Putamen (tissue), 1 donor: ENCODE data around the gene EDAR.

Experiments
- DNase-seq: peaks from one replicate; pipeline ENCODE4 v3.0.0-alpha.2; 2016; ENCODE audit warnings: low spot score

The EDAR gene

DNA sequence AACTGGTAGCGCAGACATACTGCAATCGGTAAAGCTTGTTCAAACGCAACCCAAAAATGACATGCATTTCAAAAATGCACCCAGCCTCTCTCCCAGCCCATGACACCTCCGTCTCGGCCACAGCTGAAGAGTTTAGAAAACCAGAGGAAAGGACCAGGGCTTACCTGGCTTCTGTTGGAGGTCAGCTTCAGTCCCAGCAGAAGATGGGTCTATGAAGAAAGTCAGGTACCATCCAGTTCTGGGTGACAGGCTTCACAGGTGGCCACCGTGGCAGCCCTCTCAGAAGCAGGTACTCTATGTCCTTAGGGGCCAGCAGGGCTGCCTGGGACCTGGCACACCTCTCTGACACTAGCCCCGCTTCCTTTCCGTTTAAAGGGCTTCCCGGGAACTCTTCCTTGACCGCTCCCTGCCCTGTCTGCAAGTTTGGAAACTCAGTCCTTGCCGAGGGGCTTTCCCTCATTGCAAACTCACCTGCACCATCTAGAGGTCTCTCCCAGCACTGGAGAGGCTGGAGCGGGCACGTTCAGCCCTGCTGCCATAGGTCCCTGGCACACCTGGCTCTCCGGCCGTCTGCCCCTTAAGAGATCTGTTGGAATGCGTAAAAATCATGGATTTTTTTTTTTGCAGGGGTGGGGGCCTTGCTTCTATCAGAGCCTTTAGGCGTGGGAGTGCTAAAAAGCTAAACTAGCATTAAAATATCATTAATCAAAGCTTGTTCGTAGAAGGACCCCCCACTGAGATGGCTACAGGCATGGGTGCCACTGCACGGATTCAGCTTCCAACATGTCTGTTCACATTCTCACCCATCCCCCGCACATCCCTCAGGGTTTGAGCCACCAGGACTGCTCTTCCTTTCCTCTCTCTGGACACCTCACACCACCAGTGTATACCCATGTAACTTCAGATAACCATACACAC is at the start of gene EDAR:
TSS of gene EDAR (minus strand) at position 425 of the 918 bp plus-strand sequence. CDS start 58,206 bp downstream, outside the sequence.
- DNase-seq, result no peak

DNA sequence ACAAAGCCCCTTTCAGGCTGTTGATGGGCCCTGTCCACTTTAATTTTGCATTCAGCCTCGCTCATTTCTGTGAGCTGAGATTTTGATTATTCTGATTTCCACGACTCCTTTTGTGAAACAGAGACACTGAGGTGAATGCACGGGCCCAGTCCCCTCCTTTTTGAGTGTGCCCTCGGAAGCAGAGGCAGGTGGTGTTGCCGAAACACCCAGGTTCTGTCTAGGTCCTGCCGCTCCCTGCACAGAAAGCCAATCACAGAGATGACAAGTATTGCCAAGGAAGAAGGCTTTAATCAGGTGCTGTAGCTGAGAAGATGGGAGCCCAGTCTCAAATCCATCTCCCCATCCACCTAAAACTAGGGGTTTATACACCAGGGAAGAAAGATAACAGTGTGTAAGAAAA is 44.2 kb upstream of the EDAR start:
- no peak for DNase-seq

DNA sequence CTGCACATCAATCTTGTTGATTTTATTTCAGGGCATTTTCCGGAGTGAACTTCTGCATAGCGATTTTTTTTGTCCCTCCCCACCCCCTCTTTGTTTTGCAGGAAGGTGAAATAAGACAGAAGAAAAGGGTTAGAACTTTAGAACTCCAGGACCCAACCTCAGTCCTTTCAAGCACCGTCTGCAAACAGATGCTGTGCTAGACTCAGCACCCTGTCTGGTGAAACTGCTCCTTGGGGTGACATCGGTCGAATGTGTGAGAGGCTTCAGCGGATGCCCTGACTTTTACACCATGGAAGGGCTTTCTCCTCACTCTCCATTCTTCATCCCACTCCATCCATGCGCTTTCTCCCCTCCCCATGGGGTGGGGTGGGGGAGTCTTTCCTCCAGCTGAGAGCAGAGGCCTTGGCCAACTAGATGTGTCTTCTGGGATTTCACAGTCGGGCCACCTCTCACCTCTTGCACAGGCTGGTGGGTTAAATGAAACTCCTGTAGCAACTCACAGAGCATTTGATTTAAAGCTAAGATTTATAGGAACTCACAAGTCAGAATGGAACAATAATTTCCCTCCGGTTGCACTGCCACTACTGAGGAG is 43.3 kb upstream of the EDAR start:
- DNase-seq, result no peak

DNA sequence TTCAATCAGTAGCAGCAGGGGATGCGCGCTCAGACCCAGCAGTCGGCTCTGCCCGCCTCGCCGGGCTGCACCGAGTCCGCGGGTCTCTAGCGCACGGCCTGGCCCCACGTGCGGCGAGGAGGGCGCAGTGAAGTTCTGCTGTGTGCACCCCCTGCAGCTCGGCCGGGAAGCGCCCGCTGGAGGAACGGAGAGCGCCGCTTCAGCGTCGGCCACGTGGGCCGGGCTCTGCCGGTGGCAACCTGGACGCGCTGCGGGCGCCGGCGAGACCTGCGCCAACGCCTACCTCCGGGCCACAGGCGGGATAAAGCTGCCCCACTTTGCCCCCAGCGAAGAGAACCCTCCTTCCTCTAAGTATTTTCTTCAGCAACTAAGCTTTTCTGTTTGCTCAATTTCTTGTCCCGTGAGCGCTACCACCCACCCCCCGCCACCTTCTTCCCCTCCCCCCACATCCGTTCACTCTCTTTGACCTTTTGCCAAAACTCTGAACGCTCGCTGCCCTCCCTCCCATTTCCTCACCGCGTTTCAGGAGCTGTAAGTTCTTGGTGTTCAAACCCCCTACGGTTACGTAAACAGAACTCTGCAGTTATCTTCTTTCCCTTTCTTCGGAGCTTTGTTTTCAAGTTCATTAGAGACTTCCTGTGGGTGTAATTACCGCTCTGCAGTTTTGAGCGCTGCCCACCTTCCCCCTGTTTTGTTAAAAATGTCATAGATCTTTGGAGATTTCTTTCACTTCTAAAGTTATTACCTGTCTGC is 42.6 kb upstream of the EDAR start:
- DNase-seq, result peak; percentile 53

DNA sequence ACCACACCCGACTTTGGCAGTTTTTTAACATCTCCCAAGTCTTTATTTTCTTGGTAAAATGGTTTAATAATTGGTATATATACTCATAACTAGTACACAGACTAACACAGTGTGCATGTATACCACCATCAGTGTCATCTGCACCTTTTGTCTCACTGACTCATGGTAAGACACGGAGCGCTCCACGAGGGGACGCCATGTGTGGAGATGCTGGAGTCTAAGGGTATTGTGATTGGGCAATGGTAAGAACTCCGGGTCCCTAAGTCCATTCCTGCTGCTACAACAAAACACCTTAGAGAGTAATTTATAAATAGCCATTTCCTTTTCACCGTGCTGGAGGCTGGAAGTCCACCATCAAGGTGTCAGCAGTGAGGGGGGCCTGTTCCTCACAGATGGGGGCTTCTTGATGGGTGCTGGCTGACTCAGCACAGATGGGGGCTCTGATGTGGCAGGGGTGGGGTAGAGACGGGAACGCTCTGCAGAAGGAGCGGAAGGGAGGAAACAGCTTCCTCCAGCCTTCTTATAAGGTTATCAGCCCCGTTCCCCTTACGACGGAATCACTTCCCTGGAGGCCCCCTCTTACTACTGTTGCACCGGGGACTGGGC is 42.0 kb upstream of the EDAR start:
- no peak for DNase-seq

DNA sequence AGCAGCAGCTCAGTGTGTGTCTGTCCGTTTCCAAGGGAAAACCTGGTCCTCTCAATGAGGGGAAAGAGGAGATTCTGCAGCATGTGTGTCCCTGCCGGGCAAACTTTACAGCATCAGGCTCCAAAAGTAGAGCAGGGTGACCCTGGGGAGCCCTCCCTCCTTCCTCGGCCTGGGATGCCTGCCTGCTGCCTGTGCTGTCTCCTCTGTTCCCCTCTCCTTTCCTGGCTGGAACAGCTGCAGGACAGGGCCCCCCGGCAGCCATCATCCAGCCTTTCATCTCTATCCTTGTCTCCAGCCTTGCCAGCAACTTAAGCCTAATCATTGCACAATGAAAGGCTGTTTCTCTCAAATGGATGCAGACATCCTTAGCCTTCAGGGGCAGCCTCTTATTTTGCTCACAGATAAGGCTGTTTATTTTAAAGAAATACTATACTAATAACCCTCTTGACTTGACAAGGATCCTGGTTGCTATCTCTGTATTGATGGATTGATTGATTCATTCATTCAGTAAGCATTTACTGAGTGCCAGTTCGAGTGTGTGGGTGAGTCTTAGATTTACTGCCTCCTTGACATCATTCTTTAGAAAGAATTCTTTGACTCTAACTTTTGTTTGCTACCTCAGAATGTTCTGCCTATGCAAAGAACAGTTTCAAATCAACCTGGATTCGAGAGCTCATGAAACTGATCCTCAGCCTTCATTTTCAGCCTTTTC is 40.6 kb upstream of the EDAR start:
- no peak for DNase-seq

DNA sequence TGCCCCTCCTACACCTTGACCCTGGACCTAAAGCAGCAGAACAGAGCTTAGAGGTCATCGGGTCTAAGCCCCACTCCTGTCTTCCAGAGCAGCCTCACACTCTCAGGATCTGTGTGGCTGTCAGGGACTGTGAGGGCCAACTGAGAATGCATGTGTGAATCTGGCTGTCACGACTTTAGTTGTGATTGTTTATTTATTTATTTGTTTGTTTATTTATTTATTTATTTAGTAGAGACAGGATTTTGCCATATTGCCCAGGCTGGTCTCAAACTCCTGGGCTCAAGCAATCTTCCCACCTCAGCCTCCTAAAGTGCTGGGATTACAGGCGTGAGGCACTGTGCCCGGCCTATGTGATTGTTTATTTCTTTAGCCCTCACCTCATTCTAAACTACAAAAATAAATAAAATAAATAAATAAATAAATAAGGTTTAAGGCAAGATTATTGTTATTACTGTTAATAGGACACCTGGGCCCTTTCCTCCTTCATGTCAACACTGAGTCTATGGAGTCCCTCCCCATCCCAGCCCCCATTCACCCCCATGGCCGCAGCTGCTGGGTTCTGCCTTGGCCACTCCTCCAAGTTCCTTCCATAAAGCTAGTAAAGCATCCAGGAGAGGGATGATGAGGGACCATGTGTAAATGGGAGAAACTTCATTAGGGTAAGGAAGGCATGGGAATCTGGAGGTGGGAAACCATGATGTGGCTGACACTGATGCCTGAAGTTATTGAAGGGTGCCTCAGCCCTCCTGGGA is 39.9 kb upstream of the EDAR start:
- no peak for DNase-seq

DNA sequence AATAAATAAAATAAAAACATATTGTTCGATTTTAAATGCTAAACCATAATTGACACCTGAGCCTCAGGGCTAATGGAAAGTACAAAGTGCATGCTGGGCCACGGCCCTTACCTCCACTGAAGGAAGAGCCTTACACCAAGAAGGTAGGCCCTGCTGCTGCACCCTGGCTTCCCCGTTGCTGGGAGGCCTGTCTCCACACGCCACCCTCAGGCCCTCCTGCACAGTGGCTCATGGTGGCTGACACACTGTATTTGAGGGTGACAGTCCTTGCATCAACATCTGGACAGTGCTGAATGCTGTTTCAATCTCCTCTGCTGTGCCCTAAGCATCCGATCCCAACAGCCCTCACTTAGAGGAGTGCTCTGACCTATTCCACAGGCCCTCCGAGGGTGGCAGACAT is 39.3 kb upstream of the EDAR start:
- DNase-seq, result no peak

DNA sequence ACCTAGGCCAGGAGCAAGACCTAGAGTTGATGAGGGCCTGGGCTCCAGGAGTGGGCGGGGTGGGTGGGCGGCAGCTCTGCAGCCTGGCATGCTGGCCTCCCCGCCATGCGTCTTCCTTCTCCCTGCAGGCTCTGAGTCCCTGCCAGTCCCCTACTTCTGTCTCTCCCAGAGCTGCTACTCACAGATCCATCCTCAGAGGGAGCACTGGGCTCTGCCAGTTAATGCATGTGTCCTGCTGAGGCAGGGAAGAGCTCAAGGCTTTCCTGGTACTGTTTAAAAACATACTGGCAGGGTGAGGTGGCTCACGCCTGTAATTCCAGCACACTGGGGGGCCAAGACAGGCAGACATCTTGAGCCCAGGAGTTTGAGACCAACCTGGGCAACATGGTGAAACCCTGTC is 38.7 kb upstream of the EDAR start:
- DNase-seq, result no peak

DNA sequence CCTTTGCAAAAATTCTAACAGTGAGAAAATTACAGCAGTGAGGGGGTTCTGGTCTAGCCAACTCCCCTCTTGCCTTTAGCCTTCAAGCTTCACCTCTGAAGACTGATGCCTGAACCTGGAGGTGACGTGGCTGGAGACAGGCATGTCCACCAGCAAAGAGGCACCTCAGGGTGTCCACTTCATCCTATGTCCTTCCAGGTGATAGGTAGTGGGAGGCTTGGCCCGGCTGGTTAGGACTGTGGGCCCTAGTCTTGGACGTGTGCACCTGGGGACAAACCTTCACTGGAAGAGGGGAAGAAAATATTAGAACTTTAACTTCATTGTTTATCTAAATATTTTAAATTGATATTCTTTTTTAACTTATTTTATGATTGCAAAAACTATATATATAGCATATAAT is 35.5 kb upstream of the EDAR start:
- DNase-seq, result no peak

DNA sequence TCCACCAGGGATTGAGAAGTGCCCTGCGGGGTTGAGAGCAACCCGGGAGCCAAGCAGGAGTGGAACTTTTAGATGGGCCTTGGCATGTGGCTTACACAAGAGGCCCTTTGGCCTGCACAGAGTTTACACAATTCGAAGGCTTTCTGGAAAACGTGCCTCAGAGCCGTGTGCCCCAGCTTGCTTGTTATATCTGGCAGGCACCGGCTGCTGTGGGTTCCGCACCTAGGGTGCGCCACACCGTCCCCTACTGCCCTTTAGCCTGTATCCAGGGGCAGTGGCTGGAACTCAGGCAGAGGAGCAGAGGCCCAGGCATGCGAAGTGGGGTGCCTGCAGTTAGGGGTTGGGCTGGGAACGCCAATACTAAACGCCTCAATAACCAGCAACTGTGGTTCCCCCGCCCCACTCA is 32.9 kb upstream of the EDAR start:
- DNase-seq, result no peak

DNA sequence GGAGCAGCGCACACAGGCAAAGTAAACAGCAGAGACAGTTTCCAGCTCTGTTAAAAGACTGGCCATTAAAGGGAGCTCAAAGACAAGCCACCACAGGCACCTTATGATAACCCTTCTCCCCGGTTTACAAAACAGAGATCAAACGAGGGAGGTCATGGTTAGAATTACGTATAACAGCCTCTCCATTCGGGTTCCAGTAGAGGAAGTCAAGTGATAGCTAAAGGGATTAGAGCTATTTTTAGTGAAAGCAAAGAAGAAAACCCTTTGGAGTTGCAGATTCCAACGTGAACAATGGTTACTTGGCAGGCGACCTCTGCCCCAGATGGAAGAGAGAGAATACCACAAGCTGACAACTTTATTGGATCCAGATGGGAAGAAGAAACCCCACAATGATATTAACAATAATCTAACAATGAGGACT is 31.2 kb upstream of the EDAR start:
- no peak for DNase-seq

DNA sequence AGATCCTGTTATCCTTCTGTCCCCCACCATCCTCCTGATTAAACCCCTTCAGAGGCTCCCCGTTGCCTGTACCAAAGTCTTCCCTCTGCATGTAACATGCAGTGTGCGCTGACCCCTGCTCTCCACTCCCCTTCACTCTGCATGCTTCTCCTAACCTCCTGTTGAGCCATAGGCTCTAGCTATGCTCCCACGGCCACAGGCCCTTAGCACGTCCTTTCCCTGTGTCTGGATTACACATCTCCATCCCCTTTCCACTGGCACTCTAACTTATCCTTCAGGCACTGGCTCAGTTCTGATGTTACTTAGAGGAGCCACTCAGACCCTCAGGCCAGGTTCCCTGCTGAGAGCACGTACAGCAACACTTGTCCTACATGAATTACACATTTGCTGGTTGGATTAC is 29.4 kb upstream of the EDAR start:
- DNase-seq, result no peak

DNA sequence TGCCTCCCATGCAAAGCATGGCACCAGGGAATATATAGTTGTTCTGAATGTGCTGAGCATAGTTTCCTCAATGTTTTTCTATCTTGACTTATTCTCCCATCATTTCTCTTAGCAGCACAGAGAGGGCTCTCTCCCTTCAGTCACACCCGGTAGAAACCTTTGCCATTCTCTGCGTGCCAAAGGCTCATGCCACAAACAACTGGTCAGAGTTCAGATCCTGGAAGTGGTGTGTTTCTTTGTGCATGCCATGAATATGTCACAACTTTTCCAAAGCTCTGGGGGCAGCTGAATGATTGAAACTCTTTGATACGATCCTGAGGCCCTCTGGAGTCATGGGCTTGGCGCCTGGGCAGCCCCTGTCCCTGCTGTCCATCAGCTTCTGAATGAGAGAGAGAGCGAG is 28.0 kb upstream of the EDAR start:
- DNase-seq, result no peak

DNA sequence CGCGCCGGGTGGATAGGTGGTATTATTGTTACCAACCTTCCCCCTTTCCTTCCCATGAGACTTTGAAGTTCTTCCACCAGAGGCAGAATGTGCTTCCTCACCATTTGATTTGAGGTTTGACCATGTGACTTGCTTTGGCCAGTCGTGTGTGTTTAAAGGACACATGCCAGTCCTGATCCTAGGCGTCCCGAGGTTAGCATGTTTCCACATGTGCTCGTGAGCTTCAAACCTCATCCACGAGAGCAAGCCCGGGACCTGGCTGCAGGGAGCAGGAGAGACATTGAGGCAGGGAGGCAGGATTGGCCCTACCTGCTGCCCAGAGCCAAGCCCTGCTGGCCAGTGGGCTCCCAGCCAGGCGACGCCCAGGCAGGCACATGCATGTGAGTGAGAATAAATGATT is 27.4 kb upstream of the EDAR start:
- DNase-seq, result no peak

DNA sequence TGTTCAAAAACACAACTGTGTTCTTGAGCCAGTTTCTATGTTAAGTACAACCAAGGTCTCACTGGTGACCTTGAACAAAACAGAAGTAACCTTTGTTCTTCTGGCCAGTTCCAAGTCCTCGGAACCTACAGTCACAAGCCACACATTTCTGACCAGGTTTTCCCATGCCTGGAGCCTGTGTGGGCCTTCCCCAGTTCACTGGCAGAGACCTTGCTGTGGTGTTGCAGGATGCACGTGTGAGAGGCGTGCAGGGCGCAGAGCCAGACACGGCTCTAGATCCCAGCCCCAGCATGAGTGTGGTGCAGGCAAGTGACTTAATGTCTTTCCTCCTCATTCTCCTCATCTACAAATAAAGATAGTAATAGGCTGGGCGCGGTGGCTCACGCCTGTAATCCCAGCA is 25.5 kb upstream of the EDAR start:
- DNase-seq, result no peak

DNA sequence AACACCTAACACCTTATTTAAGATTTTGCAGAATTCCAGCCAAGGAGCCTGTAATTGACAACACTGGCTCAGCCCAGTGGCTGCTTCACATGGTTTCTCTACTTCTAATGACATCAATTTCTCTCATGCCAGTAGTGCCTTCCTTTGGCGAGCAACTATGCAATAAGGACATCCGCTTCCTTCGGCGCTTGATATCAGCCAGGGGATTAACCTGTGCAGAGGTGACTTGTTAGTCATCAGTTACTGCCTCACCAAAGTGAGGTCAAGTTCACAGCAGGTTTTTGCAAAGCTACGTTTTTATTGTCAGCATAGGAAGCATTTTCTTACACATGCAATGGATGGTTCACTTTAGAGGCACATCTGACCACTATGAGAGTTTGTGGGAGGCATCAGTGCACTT is 24.0 kb upstream of the EDAR start:
- DNase-seq, result no peak

DNA sequence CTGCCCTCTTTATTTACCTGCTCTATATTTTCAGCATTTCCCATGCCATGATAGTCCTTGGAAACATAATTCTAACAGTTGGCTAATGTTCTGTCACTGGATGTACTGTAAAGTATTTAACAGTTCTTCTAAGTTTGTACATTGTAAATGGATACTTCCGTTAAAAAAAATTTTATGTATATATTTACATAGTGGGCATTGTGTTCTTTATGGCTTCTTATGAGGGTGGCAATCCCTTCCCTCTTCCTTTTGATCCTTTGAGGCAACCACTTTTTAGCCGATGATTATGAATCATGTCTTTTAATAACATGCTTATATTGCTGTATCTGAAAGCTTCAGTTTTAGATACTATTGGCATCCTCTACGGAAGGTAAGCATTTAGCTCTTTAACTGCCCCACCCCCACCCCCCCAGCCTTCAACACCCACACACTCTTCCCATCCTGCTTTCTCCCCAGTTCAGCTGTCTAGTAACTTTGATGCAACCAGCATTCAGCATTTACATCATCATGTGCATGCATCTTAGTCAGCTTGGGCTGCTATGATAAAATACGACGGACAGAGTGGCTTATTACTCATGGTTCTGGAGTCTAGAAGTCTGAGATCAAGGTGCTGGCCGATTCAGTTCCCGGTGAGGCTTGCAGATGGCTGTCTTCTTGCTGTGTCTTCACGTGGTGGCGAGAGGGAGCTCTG is 21.0 kb upstream of the EDAR start:
- no peak for DNase-seq

DNA sequence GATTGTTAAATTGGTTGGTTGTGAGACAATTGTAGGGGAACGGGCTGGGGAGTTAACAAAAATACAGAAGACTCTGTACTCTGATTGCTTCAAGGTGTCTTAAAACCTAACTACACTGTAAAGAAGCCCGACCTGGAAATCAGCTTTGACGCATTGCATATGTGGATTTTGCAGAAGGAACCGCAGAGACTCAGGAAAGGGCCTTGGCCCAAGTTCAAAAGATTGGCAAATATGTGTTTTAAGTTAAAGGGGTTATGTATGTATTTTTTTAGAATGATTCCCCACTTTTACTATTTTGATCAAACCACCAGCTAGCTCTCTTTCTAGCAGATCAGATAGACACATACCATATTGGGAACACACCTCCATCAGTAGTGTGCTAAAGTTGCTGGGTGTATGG is 18.0 kb upstream of the EDAR start:
- no peak for DNase-seq

DNA sequence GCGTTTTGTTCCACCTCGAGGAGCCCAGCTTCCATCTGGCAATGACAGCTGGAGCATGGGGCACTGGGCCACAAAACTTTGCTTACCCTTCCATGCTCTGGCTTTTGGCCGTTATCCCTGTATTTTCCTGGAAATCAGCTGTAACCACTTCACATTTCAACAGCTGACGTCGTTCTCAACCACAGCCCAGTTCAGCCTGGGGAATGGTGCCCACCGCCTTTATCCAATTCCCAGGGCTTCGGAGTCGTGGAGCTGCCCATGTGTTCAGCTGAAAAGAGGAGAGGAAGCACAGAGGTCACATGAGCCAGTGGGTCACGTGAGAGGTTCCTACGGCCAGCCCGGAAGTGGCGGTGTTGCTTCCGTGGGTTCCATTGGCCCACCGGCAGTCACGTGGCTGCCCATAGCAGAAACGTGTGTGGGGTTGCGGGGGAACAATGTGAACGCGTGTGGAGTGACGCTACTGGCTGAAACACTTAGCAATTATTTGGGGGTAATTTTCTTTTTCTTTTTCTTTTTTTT is 16.7 kb upstream of the EDAR start:
- peak; percentile 30 for DNase-seq
